ENCODE measurements around the gene FLT3. TPM values are rescaled to one million over a fixed set of nuclear protein-coding genes. Genes with fewer than 3 reads are reported as not detected.

Gene FLT3
- total and polyA plus RNA-seq, 2 experiments from 2014 or later: 0.06 TPM; not detected in 1

- Histone ChIP-seq H3K27me3 (no peaks in the 10 kb centered on the region), H3K9me3 (ENCODE audit: low read depth) (no peaks in the 10 kb centered on the region), H3K4me1 (ENCODE audit: low read depth) (no peaks in the 10 kb centered on the region), H3K36me3 (no peaks in the 10 kb centered on the region), H3K27ac (no peak overlapping the region), H3K4me3 (no peak overlapping the region)
- no peak for TF ChIP-seq CTCF (IDR thresholded peaks at IDR 0.05; ENCODE audit: low read depth, low read length)
- DNase-seq (ENCODE audit: low read depth in 1 of 2, low spot score in 1 of 2): no peak
These were observed 23.1 kb downstream of the FLT3 start for GRCh38 chr13:28077231-28077630.

- H3K27ac ChIP-seq: no peak overlapping the region
- no peaks in the 10 kb centered on the region for H3K4me1 ChIP-seq (ENCODE audit: low read depth)
- DNase-seq (ENCODE audit: low read depth in 1 of 2, low spot score in 1 of 2): no peak
- no peak overlapping the region for H3K4me3 ChIP-seq
- no peaks in the 10 kb centered on the region for H3K27me3 ChIP-seq
- no peak for TF ChIP-seq CTCF (IDR thresholded peaks at IDR 0.05; ENCODE audit: low read depth, low read length)
- H3K9me3 ChIP-seq (ENCODE audit: low read depth): no peaks in the 10 kb centered on the region
- no peaks in the 10 kb centered on the region for H3K36me3 ChIP-seq
These were observed 29.0 kb downstream of the FLT3 start for GRCh38 chr13:28071424-28071823.

- no peak for TF ChIP-seq CTCF (IDR thresholded peaks at IDR 0.05; ENCODE audit: low read depth, low read length)
- no peaks in the 10 kb centered on the region for H3K36me3 ChIP-seq
- no peaks in the 10 kb centered on the region for H3K27me3 ChIP-seq
- DNase-seq (ENCODE audit: low read depth in 1 of 2, low spot score in 1 of 2): no peak
- no peak overlapping the region for H3K27ac ChIP-seq
- H3K9me3 ChIP-seq (ENCODE audit: low read depth): no peaks in the 10 kb centered on the region
- H3K4me3 ChIP-seq: no peak overlapping the region
- H3K4me1 ChIP-seq (ENCODE audit: low read depth): no peaks in the 10 kb centered on the region
These were observed 32.9 kb downstream of the FLT3 start for GRCh38 chr13:28067491-28067890.

GRCh38 chr13:28058866-28059613 lies 41.3 kb downstream of the FLT3 start:
- peak; percentile 53 for TF ChIP-seq CTCF (IDR thresholded peaks at IDR 0.05; ENCODE audit: low read depth, low read length)
- H3K4me3 ChIP-seq: no peak overlapping the region
- no peak overlapping the region for H3K27ac ChIP-seq
- no peaks in the 10 kb centered on the region for H3K27me3 ChIP-seq
- H3K36me3 ChIP-seq: no peaks in the 10 kb centered on the region
- DNase-seq (ENCODE audit: low read depth in 1 of 2, low spot score in 1 of 2): peak; percentile 33 to 67
- H3K4me1 ChIP-seq (ENCODE audit: low read depth): no peaks in the 10 kb centered on the region
- H3K9me3 ChIP-seq (ENCODE audit: low read depth): no peaks in the 10 kb centered on the region

- Histone ChIP-seq H3K27me3 (no peaks in the 10 kb centered on the region), H3K36me3 (no peaks in the 10 kb centered on the region), H3K4me1 (ENCODE audit: low read depth) (no peaks in the 10 kb centered on the region), H3K27ac (no peak overlapping the region), H3K4me3 (no peak overlapping the region), H3K9me3 (ENCODE audit: low read depth) (no peaks in the 10 kb centered on the region)
- TF ChIP-seq CTCF (IDR thresholded peaks at IDR 0.05; ENCODE audit: low read depth, low read length): no peak
- DNase-seq (ENCODE audit: low read depth in 1 of 2, low spot score in 1 of 2): no peak
These were observed 43.2 kb downstream of the FLT3 start for GRCh38 chr13:28056970-28057712.

Measured in cardiac muscle cell (in vitro differentiated cells and primary cell).